C4-2B (cell line): ENCODE results near the gene OAT.
"Not testable (repeated sequence)": the region's sequence is repeated elsewhere in the genome, so short reads cannot be mapped to it uniquely, and the experiment has no call there.

Source experiments
- H3K27ac ChIP-seq: fragments of 450-650 bp; 2 replicates; pipeline ENCODE4 v1.5.1; 2017
- ZFX ChIP-seq: fragments of 450-650 bp; IDR thresholded peaks from 2 replicates; pipeline ENCODE4 v1.6.1; 2017
- TF ChIP-seq, protein P1 (sequence below): fragments of 450-650 bp; conservative IDR thresholded peaks from 2 replicates; pipeline ENCODE4 v1.5.1; 2017; ENCODE audit warnings: mild to moderate bottlenecking

Gene OAT

DNA sequence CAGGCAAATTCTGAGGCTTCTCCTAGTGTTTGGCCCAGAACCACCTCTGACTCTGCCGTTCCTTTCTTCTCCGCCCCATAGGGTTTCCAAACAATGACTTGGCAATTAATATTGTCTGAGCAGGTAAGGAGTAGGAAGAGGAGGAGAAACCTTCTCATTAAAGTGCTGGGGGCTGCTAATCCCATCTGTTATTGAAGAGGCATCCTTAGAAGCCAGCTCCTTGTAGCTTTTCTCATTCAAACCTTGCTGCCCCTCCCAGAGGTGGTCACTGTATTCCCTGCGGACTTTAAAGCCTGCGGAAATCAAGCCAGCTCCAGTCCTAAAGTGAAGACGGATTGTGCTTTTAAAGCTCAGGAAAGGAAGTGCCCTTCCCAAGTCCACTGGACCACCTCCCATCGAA, 32.6 kb upstream of the OAT start:
- TF ChIP-seq, protein P1, sequence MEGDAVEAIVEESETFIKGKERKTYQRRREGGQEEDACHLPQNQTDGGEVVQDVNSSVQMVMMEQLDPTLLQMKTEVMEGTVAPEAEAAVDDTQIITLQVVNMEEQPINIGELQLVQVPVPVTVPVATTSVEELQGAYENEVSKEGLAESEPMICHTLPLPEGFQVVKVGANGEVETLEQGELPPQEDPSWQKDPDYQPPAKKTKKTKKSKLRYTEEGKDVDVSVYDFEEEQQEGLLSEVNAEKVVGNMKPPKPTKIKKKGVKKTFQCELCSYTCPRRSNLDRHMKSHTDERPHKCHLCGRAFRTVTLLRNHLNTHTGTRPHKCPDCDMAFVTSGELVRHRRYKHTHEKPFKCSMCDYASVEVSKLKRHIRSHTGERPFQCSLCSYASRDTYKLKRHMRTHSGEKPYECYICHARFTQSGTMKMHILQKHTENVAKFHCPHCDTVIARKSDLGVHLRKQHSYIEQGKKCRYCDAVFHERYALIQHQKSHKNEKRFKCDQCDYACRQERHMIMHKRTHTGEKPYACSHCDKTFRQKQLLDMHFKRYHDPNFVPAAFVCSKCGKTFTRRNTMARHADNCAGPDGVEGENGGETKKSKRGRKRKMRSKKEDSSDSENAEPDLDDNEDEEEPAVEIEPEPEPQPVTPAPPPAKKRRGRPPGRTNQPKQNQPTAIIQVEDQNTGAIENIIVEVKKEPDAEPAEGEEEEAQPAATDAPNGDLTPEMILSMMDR = no peak
- no peak for TF ChIP-seq ZFX
- H3K27ac ChIP-seq = no peak overlapping the region

DNA sequence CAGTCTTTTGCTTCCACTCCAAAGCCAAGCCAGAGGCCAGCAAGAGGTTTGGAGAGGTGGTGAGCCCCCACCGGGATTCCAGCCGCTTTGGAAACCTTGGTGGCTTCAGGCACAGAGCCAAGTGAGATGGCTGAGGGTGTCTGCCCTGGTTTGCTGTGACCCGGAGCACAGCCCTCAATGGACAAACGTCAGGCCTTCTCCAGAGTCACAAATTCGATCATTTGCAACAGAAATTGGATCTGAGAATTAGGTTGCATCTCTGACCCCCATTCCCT, 32.0 kb upstream of the OAT start:
- TF ChIP-seq, protein P1 = no peak
- no peak overlapping the region for H3K27ac ChIP-seq

DNA sequence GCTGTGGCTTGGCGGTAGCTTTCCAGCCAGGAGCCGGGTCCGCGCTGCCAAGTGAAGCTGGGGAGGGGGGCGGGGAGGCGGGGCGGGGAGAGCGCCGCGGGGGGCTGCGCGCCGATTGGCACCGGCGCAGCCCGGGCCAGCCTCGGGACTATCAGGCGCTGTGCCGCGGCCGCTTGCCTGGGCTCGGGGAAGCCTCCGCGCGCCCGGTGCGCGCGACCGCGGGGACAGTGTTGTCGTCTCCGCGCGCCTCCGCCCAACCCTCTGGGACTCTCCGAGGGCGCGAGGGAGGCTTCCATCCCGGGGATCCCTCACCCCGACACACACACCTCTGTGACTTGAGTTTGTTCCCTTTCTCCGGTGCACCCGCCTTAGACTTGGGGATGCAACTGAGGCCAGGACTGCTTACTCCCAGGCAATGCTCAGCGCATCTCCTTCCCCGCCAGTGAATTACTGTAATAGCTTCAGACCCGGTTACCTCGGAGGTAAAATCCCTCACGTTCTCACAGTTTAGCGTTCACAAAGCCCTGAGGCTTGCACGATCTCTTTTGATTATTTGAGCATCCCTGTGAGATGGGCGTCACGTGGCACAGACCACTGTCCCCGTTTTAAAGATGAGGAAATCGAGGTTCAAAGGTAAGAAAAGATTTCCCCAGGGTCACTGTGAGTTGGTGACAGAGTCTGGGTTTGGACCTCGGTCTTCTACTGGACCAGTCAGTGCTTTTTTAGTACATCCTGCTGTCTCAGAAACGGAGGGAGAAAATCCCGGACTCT, 31.5 kb upstream of the OAT start, which contains the start of gene NKX1-2:
TSS of gene NKX1-2 (minus strand) at position 24 of the 771 bp plus-strand sequence. CDS start 92 bp downstream, outside the sequence.
- no peak within 1 kb of the TSS for H3K27ac ChIP-seq

DNA sequence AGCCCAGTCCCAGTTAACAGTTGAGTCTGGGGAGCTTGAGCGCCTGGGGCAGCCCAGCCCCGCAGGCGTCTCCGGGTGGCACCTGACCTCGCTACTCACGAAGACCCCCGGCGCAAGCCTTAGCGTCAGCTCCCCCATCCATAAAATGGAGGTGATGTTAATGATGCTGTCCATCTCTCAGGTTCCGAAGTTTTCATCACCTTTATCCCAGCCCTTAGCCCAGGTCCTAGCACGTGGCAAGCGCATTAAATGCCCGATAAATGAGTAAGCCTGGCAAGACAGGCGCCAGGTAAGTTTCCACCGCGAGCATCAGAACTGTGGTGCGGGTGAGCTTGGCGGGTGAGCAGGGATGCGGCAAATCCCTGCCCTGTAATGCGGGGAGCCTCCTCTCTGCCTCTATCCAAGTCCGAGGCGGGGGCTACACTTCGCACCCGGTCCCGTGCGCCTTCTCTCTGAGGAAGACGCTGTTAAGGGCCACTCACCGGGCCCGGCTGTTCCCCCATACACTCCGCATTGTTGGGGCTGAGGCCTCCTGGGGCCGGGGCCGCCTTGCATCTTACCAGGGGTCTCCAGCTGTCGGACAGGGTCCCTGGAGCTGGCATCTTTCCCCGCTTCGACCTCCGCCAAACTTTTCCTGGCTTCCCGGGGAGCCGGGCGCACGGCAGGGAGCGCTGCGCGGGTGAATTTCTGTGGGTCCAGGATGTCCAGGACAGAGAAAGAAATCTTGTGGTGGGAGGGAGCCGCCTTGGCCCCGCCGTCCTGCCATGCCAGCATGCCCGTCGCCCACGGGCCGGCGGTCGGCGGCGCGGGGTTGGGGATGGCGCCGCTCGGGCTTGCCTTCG, 30.7 kb upstream of the OAT start:
- TF ChIP-seq, protein P1 = no peak
- TF ChIP-seq ZFX = no peak
- H3K27ac ChIP-seq = no peak overlapping the region

More for the DNA sequence above, 31.5 kb upstream of the OAT start, which contains the start of gene NKX1-2:
- no peak for TF ChIP-seq ZFX

DNA sequence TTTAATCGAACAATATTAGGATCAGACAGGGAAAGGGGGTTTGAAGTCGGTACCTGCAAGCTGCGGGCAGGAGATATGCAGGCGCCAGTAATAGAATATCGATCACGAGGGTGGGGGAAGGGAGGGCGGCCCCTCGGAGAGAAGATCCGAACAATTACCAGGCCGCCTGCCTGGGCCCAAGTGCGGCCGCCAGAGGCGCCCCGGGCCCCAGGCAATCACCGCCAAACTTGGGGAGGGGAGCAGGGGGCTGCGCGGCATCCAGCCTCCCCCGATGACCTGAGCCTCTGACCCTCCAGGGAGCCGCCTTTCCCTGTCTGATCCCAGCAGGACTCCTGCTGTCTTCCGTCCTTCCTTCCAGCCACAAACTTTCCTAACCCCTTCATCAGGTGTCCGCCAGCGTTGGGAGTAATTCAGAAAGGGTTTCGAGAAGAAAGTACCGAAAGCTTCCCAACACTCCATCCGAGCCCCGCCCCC, 30.0 kb upstream of the OAT start:
- H3K27ac ChIP-seq = no peak overlapping the region
- TF ChIP-seq, protein P1 = no peak
- TF ChIP-seq ZFX = no peak

DNA sequence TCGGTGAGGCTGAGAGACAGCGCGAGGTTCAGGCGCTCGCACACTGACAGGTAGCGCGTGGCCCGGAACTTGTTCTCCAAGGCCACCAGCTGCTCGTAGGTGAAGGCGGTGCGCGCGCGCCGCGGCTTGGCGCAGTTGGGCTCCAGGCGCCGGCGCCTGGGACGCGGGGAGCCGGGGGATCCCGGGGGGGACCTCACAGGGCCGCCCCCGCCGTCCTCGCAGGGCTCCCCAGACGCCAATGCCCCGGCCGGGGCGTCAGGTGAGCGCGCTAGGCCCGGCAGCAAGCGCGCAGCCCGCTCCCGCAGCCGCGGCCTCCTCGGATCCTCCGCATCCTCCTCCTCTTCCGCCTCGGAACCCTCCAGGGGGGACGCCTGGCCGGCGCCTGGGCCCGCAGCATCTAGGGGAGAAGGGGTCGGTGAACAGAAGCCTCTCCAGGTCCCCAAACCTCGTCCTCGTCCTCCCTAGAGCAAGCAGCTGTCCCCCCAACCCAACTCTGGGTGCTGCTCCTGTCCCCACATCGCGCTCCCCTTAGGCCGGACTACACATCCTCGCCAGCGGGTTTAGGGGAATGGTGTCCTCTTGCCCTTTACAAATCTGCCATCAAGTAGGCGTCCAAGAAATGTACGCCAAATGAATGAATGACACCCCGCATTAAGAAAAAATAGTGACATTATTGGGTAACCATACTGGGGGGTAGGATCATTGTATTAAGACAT, 29.2 kb upstream of the OAT start:
- no peak overlapping the region for H3K27ac ChIP-seq
- TF ChIP-seq, protein P1 = no peak
- no peak for TF ChIP-seq ZFX

DNA sequence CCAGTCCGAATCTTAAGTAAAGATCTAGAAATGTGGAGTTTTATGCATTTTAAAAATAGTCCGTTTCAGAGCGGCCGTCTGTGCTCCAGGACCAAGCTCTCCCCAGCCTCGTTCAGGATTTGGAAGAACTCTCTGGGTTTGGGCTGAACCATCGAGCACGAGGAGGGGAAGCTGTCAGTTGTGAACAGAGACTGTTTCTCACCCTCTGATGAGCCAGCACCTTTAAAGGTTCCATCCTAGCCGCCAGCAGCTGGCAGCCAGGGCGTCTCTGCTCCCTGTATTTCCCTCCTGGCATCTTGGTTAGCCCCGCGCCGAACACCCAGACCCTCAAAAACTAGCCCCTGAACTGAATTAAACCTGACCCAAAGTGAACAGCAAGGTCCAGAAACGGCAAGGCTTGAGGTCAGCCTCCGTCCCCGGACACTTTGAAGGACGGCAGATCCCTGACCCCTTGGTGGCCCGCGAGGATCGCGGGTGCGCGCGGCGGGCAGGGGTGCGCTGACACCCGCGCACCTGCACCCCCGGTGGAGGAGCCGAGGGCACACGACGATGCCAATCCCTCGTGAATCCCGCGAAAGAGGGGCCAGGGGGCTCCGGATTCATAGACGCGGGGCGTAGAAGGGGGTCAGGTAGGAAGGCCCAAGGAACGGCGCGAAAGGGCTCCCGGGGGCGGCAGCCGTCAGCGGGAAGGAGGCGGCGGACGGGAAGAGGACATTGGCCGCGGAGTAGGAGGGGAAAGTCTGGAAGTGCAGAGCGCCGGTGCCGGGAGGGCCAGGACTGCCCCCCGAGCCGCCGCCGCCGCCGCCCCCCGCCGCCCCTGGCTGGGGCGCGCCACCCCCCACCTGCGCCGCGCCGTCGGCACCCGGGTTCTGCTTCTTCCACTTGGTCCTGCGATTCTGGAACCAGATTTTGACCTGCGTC, 28.4 kb upstream of the OAT start:
- H3K27ac ChIP-seq = no peak overlapping the region
- no peak for TF ChIP-seq ZFX
- TF ChIP-seq, protein P1 = no peak

DNA sequence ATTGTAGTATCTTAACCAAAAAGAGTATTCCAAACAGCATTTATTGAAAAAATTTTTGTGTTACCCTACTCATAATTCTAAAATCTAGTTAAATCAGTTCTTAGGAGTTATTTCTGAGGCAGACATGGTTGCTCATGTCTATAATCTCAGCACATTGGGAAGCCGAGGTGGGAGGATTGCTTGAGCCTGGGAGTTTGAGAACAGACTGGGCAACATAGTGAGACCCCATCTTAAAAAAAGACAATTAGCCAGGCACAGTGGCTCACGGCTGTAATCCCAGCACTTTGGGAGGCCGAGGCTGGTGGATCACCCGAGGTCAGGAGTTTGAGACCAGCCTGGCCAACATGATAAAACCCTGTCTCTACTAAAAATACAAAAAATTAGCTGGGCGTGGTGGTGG, 23.0 kb upstream of the OAT start:
- not testable (repeated sequence) for H3K27ac ChIP-seq
